Sigmoid colon (tissue), 4 donors: ENCODE results near the gene CDX2.

Experiments used
- POLR2AphosphoS5 ChIP-seq, 4 donors: sonication (generic); formaldehyde crosslinking; IDR thresholded peaks; one replicate each; pipeline ENCODE4 v1.6.1; 2017; ENCODE audit warnings: antibody characterized with exemption in 4 of 4
- TF ChIP-seq, protein P1 (sequence below), 4 experiments: fragments of 450-650 bp in 3 of 4; fragments of 200-600 bp in 1 of 4; IDR thresholded peaks; one replicate each; pipeline ENCODE4 v1.5.1; 2016 to 2019; ENCODE audit warnings: antibody characterized with exemption in 4 of 4, mild to moderate bottlenecking in 3 of 4, moderate library complexity in 2 of 4

GRCh38 chr13:28012896-28013295 is 43.8 kb upstream of the CDX2 start:
- TF ChIP-seq, protein P1, sequence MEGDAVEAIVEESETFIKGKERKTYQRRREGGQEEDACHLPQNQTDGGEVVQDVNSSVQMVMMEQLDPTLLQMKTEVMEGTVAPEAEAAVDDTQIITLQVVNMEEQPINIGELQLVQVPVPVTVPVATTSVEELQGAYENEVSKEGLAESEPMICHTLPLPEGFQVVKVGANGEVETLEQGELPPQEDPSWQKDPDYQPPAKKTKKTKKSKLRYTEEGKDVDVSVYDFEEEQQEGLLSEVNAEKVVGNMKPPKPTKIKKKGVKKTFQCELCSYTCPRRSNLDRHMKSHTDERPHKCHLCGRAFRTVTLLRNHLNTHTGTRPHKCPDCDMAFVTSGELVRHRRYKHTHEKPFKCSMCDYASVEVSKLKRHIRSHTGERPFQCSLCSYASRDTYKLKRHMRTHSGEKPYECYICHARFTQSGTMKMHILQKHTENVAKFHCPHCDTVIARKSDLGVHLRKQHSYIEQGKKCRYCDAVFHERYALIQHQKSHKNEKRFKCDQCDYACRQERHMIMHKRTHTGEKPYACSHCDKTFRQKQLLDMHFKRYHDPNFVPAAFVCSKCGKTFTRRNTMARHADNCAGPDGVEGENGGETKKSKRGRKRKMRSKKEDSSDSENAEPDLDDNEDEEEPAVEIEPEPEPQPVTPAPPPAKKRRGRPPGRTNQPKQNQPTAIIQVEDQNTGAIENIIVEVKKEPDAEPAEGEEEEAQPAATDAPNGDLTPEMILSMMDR (IDR thresholded peaks at IDR 0.05) = no peak
- TF ChIP-seq POLR2AphosphoS5 (IDR thresholded peaks at IDR 0.05) = no peak
